PC-3 (cell line): ENCODE data around the gene PACRG. TPM values are rescaled to one million over a fixed set of nuclear protein-coding genes. Genes with fewer than 3 reads are reported as not detected.

Experiments used
- ATAC-seq: fragments of 200-7000 bp; cut with Tn5 transposase; 2 replicates; pipeline ENCODE4 v1.9.1; 2020; ENCODE audit warnings: mild to moderate bottlenecking, moderate library complexity
- BruUV-seq: library from RNA; stranded (reverse); fragments of 400-500 nt; replicated peaks from 2 replicates; lab custom pipeline; 2021; lab: Mats Ljungman, UMichigan
- CTCF ChIA-PET: fragments of 300-600 bp; sonication (Branson Sonifier 250); formaldehyde crosslinking; loops from one replicate; lab custom pipeline; 2022; ENCODE audit warnings: antibody characterized with exemption; lab: Charles Lee
- POLR2A ChIA-PET: fragments of 300-600 bp; sonication (Branson Sonifier 250); formaldehyde crosslinking; loops from one replicate; lab custom pipeline; 2022; ENCODE audit warnings: antibody characterized with exemption; ENCODE audit not compliant: unreplicated experiment; lab: Charles Lee
- DNase-seq: peaks from one replicate; pipeline ENCODE4 v3.0.0-alpha.2; 2015
- H2AFZ ChIP-seq: fragments of 300-600 bp; sonication (generic); 2 replicates; pipeline ENCODE4 v1.6.0; 2016; ENCODE audit warnings: antibody characterized with exemption, low read length
- H3F3A ChIP-seq: fragments of 300-600 bp; sonication (generic); one replicate; pipeline ENCODE4 v1.6.0; 2017; ENCODE audit warnings: antibody characterized with exemption, low read length, control low read depth, mild to moderate bottlenecking; ENCODE audit not compliant: unreplicated experiment
- H3K27ac ChIP-seq: fragments of 300-600 bp; sonication (generic); 2 replicates; pipeline ENCODE4 v1.5.1; 2016; ENCODE audit warnings: mild to moderate bottlenecking, low read length
- H3K27me3 ChIP-seq: fragments of 300-600 bp; sonication (generic); 2 replicates; pipeline ENCODE4 v1.6.1; 2016; ENCODE audit warnings: low read length, mixed read lengths
- H3K36me3 ChIP-seq: fragments of 300-600 bp; sonication (generic); 2 replicates; pipeline ENCODE4 v1.6.1; 2016; ENCODE audit warnings: low read depth, mixed run types, low read length, mixed read lengths
- H3K4me1 ChIP-seq: fragments of 300-600 bp; sonication (generic); 2 replicates; pipeline ENCODE4 v1.5.1; 2016; ENCODE audit warnings: low read length; ENCODE audit not compliant: insufficient read depth
- H3K4me2 ChIP-seq: fragments of 300-600 bp; sonication (generic); 2 replicates; pipeline ENCODE4 v1.6.0; 2016; ENCODE audit warnings: low read length
- H3K4me3 ChIP-seq: fragments of 300-600 bp; sonication (generic); 2 replicates; pipeline ENCODE4 v1.5.1; 2016; ENCODE audit warnings: mild to moderate bottlenecking, low read length, mixed read lengths
- H3K79me2 ChIP-seq: fragments of 300-600 bp; sonication (generic); 2 replicates; pipeline ENCODE4 v1.6.1; 2017; ENCODE audit warnings: low read length, mixed read lengths
- H3K9ac ChIP-seq: fragments of 300-600 bp; sonication (generic); 2 replicates; pipeline ENCODE4 v1.6.0; 2016; ENCODE audit warnings: mild to moderate bottlenecking, low read length
- H3K9me2 ChIP-seq: fragments of 300-600 bp; sonication (generic); replicated peaks from 2 replicates; pipeline ENCODE4 v1.6.1; 2016; ENCODE audit warnings: mixed run types, low read length, mixed read lengths
- H3K9me3 ChIP-seq: fragments of 300-600 bp; sonication (generic); 2 replicates; pipeline ENCODE4 v1.6.1; 2016; ENCODE audit warnings: low read length, mixed read lengths
- H4K20me1 ChIP-seq: fragments of 300-600 bp; sonication (generic); 2 replicates; pipeline ENCODE4 v1.6.1; 2016; ENCODE audit warnings: low read length, mixed read lengths
- CTCF ChIP-seq: fragments of 300-600 bp; sonication (generic); conservative IDR thresholded peaks from 2 replicates; pipeline ENCODE4 v1.5.1; 2017; ENCODE audit warnings: antibody characterized with exemption, low read depth, mild to moderate bottlenecking, low read length
- EZH2 ChIP-seq: fragments of 300-600 bp; sonication (generic); IDR thresholded peaks from one replicate; pipeline ENCODE4 v1.6.1; 2017; ENCODE audit warnings: antibody characterized with exemption, mild to moderate bottlenecking, low read length; ENCODE audit not compliant: unreplicated experiment
- EZH2phosphoT487 ChIP-seq: fragments of 300-600 bp; sonication (generic); IDR thresholded peaks from 2 replicates; pipeline ENCODE4 v1.6.1; 2018; ENCODE audit warnings: mild to moderate bottlenecking, antibody characterized with exemption, low read length, borderline replicate concordance
- intact Hi-C: fragments of 100-400 bp; cut with micrococcal nuclease; formaldehyde crosslinking; loops from 2 replicates; pipeline ENCODE4 v1.9.0; 2023
- total RNA-seq: library from RNA; depleted of rRNA; stranded (reverse); fragments of >200 nt; gene quantifications from 2 replicates; pipeline ENCODE4 v1.2.3, GENCODE V29; 2014

The PACRG gene
- total RNA-seq, 1 experiment from 2014 or later: not detected

GRCh38 chr6:163162874-163163213, 435.1 kb downstream of the PACRG start:
- CTCF ChIA-PET: no interaction called here

GRCh38 chr6:163164175-163164900, 436.6 kb downstream of the PACRG start:
- DNase-seq (no peak), ATAC-seq (no peak)
- Histone ChIP-seq H3K9me3 (no peaks in the 10 kb centered on the region), H3K27me3 (peaks cover 6% of the 10 kb centered on the region; the same call in 1 of the 2 replicates), H3K9ac (no peak overlapping the region), H2AFZ (no peak overlapping the region), H3K4me3 (no peak overlapping the region), H3K27ac (no peak overlapping the region), H3K79me2 (no peaks in the 10 kb centered on the region), H3K4me1 (no peaks in the 10 kb centered on the region), H3K9me2 (no peaks in the 10 kb centered on the region), H3K36me3 (no peaks in the 10 kb centered on the region), H3F3A (no peaks in the 10 kb centered on the region), H3K4me2 (no peak overlapping the region), H4K20me1 (no peaks in the 10 kb centered on the region)
- intact Hi-C loops: no loop called here
- no TSS peak for BruUV-seq
- ChIA-PET CTCF (no interaction called here), POLR2A (no interaction called here)
- no peak for TF ChIP-seq EZH2phosphoT487
- TF ChIP-seq EZH2: no peak
- no peak for TF ChIP-seq CTCF

More at GRCh38 chr6:163162874-163163213, 435.1 kb downstream of the PACRG start:
- H3K27me3 ChIP-seq: peaks cover 13% of the 10 kb centered on the region; the same call in 1 of the 2 replicates
- POLR2A ChIA-PET: no interaction called here
- intact Hi-C loops: no loop called here
- H3K4me1 ChIP-seq: no peaks in the 10 kb centered on the region
- no peaks in the 10 kb centered on the region for H3K9me3 ChIP-seq
- BruUV-seq: no TSS peak
- H3K9me2 ChIP-seq: no peaks in the 10 kb centered on the region
- no peaks in the 10 kb centered on the region for H3K36me3 ChIP-seq
- no peak for DNase-seq
- no peak overlapping the region for H3K4me2 ChIP-seq
- no peak overlapping the region for H3K4me3 ChIP-seq
- no peaks in the 10 kb centered on the region for H3F3A ChIP-seq
- no peak overlapping the region for H3K27ac ChIP-seq
- no peaks in the 10 kb centered on the region for H3K79me2 ChIP-seq
- no peak for TF ChIP-seq CTCF
- TF ChIP-seq EZH2: no peak
- H3K9ac ChIP-seq: no peak overlapping the region
- H4K20me1 ChIP-seq: no peaks in the 10 kb centered on the region
- H2AFZ ChIP-seq: no peak overlapping the region
- ATAC-seq: no peak

GRCh38 chr6:163165155-163165910, 437.6 kb downstream of the PACRG start:
- POLR2A ChIA-PET: no interaction called here
- no peaks in the 10 kb centered on the region for H3K79me2 ChIP-seq
- no peaks in the 10 kb centered on the region for H3K9me3 ChIP-seq
- no TSS peak for BruUV-seq
- no peak for DNase-seq
- no peak for ATAC-seq
- no peaks in the 10 kb centered on the region for H4K20me1 ChIP-seq
- peaks cover 5% of the 10 kb centered on the region; the same call in 1 of the 2 replicates for H3K27me3 ChIP-seq
- H3K4me1 ChIP-seq: no peaks in the 10 kb centered on the region
- H2AFZ ChIP-seq: no peak overlapping the region
- no peaks in the 10 kb centered on the region for H3F3A ChIP-seq
- intact Hi-C loops: no loop called here
- H3K4me2 ChIP-seq: no peak overlapping the region
- H3K9ac ChIP-seq: no peak overlapping the region
- CTCF ChIA-PET: no interaction called here
- TF ChIP-seq EZH2: no peak
- no peak for TF ChIP-seq EZH2phosphoT487
- no peak for TF ChIP-seq CTCF
- H3K36me3 ChIP-seq: no peaks in the 10 kb centered on the region
- no peak overlapping the region for H3K27ac ChIP-seq
- no peak overlapping the region for H3K4me3 ChIP-seq
- no peaks in the 10 kb centered on the region for H3K9me2 ChIP-seq
